Measurements from ENCODE around the gene FHIT. TPM values are rescaled to one million over a fixed set of nuclear protein-coding genes. Genes with fewer than 3 reads are reported as not detected.
"Not testable (repeated sequence)": the region's sequence is repeated elsewhere in the genome, so short reads cannot be mapped to it uniquely, and the experiment has no call there.

The FHIT gene
- total RNA-seq, 2 experiments from 2014 or later = 86.0 to 90.6 TPM

DNA sequence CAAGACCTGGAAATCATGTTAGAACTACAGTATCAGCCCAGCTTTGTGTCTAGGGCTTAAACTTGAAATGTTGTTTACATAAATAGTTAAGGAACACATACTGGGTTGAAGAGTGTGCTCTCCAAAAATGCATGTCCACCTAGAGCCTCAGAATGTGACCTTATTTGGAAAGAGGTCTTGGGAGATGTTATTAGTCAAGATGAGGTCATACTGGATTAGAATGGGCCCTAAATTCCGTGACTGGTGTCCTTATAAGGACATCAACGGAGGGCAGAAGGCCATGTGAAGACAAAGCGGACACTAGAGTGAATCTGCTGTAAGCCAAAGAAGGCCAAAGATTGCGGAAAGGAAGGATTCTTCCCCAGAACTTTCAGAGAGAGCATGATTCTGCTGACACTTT lies 1442.2 kb downstream of the FHIT start:
- Histone ChIP-seq H3K36me3 (ENCODE audit: insufficient read depth, low read length) (no peaks in the 10 kb centered on the region), H3K27me3 (ENCODE audit: control insufficient read depth in 1 of 2, insufficient read depth in 2 of 2, low read length in 2 of 2) (no peaks in the 10 kb centered on the region), H3K9me3 (ENCODE audit: control insufficient read depth in 1 of 2, insufficient read depth in 1 of 2, low read length in 2 of 2) (no peaks in the 10 kb centered on the region), H3K4me3 (ENCODE audit: low read length) (no peak overlapping the region), H3K27ac (ENCODE audit: low read depth in 1 of 2, low read length in 2 of 2) (no peak overlapping the region), H3K4me1 (ENCODE audit: insufficient read depth, low read length) (no peaks in the 10 kb centered on the region)
- POLR2A ChIA-PET = no interaction called here
- CTCF ChIA-PET = no interaction called here
- intact Hi-C loops (cut with DNase I, micrococcal nuclease) = loop anchor here in 1 of 2 experiments (1.0 kb wide), 1 partner anchor 597 kb away; no protein-coding TSS in a partner anchor
- Mint-ChIP-seq H3K4me3 (no peak overlapping the region), H3K27ac (no peak overlapping the region), H3K27me3 (no peaks in the 10 kb centered on the region), H3K36me3 (ENCODE audit: low read depth) (peaks cover 17% of the 10 kb centered on the region), H3K9me3 (no peaks in the 10 kb centered on the region), H3K4me1 (ENCODE audit: low read depth) (peaks cover 34% of the 10 kb centered on the region)
- TF ChIP-seq, protein P1, sequence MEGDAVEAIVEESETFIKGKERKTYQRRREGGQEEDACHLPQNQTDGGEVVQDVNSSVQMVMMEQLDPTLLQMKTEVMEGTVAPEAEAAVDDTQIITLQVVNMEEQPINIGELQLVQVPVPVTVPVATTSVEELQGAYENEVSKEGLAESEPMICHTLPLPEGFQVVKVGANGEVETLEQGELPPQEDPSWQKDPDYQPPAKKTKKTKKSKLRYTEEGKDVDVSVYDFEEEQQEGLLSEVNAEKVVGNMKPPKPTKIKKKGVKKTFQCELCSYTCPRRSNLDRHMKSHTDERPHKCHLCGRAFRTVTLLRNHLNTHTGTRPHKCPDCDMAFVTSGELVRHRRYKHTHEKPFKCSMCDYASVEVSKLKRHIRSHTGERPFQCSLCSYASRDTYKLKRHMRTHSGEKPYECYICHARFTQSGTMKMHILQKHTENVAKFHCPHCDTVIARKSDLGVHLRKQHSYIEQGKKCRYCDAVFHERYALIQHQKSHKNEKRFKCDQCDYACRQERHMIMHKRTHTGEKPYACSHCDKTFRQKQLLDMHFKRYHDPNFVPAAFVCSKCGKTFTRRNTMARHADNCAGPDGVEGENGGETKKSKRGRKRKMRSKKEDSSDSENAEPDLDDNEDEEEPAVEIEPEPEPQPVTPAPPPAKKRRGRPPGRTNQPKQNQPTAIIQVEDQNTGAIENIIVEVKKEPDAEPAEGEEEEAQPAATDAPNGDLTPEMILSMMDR (IDR thresholded peaks at IDR 0.05) = no peak
- no peak for DNase-seq
- no peak for ATAC-seq (ENCODE audit: poor library complexity)

DNA sequence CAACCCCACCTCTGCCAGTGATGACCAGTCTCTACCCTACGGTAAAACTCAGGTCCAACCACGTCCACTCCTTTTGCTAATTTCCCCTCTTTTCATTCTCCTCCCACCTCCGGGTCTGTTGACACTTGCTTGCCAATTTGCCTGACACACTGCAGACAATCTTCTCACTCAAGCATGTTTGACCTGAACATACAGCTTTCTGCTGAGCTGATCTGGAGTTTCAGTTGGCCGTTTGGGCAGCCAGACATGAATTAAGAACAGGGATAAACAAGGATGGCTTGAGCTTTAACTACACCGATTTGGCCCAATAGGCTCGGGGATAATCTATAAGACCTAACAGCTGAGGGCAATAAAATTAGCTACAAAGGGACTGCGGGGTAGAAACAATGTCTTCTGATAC lies 1442.8 kb downstream of the FHIT start:
- Histone ChIP-seq H3K9me3 (ENCODE audit: control insufficient read depth in 1 of 2, insufficient read depth in 1 of 2, low read length in 2 of 2) (no peaks in the 10 kb centered on the region), H3K27me3 (ENCODE audit: control insufficient read depth in 1 of 2, insufficient read depth in 2 of 2, low read length in 2 of 2) (no peaks in the 10 kb centered on the region), H3K4me1 (ENCODE audit: insufficient read depth, low read length) (no peaks in the 10 kb centered on the region), H3K27ac (ENCODE audit: low read depth in 1 of 2, low read length in 2 of 2) (no peak overlapping the region), H3K4me3 (ENCODE audit: low read length) (no peak overlapping the region), H3K36me3 (ENCODE audit: insufficient read depth, low read length) (no peaks in the 10 kb centered on the region)
- Mint-ChIP-seq H3K4me3 (no peak overlapping the region), H3K9me3 (no peaks in the 10 kb centered on the region), H3K4me1 (ENCODE audit: low read depth) (peaks cover 35% of the 10 kb centered on the region), H3K27ac (no peak overlapping the region), H3K27me3 (no peaks in the 10 kb centered on the region), H3K36me3 (ENCODE audit: low read depth) (peaks cover 18% of the 10 kb centered on the region)
- ChIA-PET CTCF (no interaction called here), POLR2A (no interaction called here)
- TF ChIP-seq, protein P1 (IDR thresholded peaks at IDR 0.05) = no peak
- no peak for DNase-seq
- ATAC-seq (ENCODE audit: poor library complexity) = no peak
- intact Hi-C loops (cut with DNase I, micrococcal nuclease) = no loop called here

DNA sequence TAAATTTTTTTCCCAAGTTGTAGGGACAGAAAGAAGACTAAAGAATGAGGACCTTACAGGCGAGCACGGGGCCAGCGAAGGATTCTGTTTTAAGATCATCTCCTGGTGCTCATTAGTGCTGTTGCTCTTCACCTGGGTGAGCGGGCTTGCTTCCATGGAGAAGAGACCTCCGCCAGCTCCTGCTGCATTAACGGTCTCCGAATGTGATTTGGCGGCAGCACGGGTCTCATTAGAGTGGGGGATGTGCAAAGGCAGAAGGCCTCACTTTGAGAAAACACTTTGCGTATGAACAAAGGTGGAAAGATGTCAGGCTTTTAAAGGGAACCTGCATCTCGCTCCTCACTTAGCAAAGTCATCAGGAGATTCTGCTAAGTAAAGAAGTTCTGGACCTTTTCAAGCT lies 1448.0 kb downstream of the FHIT start:
- Histone ChIP-seq H3K36me3 (ENCODE audit: insufficient read depth, low read length) (no peaks in the 10 kb centered on the region), H3K27ac (ENCODE audit: low read depth in 1 of 2, low read length in 2 of 2) (no peak overlapping the region), H3K4me1 (ENCODE audit: insufficient read depth, low read length) (no peaks in the 10 kb centered on the region), H3K9me3 (ENCODE audit: control insufficient read depth in 1 of 2, insufficient read depth in 1 of 2, low read length in 2 of 2) (no peaks in the 10 kb centered on the region), H3K4me3 (ENCODE audit: low read length) (no peak overlapping the region), H3K27me3 (ENCODE audit: control insufficient read depth in 1 of 2, insufficient read depth in 2 of 2, low read length in 2 of 2) (no peaks in the 10 kb centered on the region)
- peaks cover 46% of the 10 kb centered on the region for H3K4me1 Mint-ChIP-seq (ENCODE audit: low read depth)
- TF ChIP-seq, protein P1 (IDR thresholded peaks at IDR 0.05) = no peak
- H3K9me3 Mint-ChIP-seq = no peaks in the 10 kb centered on the region
- H3K27me3 Mint-ChIP-seq = no peaks in the 10 kb centered on the region
- no peak for DNase-seq
- no peak overlapping the region for H3K27ac Mint-ChIP-seq
- CTCF ChIA-PET = no interaction called here
- no peak overlapping the region for H3K4me3 Mint-ChIP-seq
- intact Hi-C loops (cut with DNase I, micrococcal nuclease) = no loop called here
- no peak for ATAC-seq (ENCODE audit: poor library complexity)
- peaks cover 44% of the 10 kb centered on the region for H3K36me3 Mint-ChIP-seq (ENCODE audit: low read depth)
- POLR2A ChIA-PET = no interaction called here

DNA sequence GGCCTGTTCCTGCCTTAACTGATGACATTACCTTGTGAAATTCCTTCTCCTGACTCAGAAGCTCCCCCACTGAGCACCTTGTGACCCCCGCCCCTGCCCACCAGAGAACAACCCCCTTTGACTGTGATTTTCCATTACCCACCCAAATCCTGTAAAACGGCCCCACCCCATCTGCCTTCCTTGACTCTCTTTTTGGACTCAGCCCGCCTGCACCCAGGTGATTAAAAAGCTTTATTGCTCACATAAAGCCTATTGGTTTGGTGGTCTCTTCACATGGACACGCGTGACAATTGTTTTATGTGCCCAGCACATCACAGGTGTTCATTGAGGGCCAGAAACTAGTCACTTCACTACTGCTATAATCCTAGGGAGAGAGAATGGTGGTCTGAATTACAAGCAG lies 1448.8 kb downstream of the FHIT start:
- CTCF ChIA-PET; H3K4me1 ChIP-seq (ENCODE audit: insufficient read depth, low read length); H3K27me3 Mint-ChIP-seq; POLR2A ChIA-PET; H3K4me3 ChIP-seq (ENCODE audit: low read length); H3K27ac Mint-ChIP-seq; H3K27me3 ChIP-seq (ENCODE audit: control insufficient read depth in 1 of 2, insufficient read depth in 2 of 2, low read length in 2 of 2); H3K27ac ChIP-seq (ENCODE audit: low read depth in 1 of 2, low read length in 2 of 2); intact Hi-C loops (cut with DNase I, micrococcal nuclease); H3K4me3 Mint-ChIP-seq; H3K36me3 ChIP-seq (ENCODE audit: insufficient read depth, low read length); H3K9me3 Mint-ChIP-seq; H3K9me3 ChIP-seq (ENCODE audit: control insufficient read depth in 1 of 2, insufficient read depth in 1 of 2, low read length in 2 of 2); ATAC-seq (ENCODE audit: poor library complexity); DNase-seq: not testable (repeated sequence)
- H3K36me3 Mint-ChIP-seq (ENCODE audit: low read depth) = peaks cover 42% of the 10 kb centered on the region
- H3K4me1 Mint-ChIP-seq (ENCODE audit: low read depth) = peaks cover 41% of the 10 kb centered on the region

Data from CD4-positive, alpha-beta T cell (primary cell).